Keratinocyte (primary cell): ENCODE measurements around the gene PRKCD. TPM values are rescaled to one million over a fixed set of nuclear protein-coding genes. Genes with fewer than 3 reads are reported as not detected.

ENCODE experiments used
- DNase-seq: peaks from one replicate; pipeline ENCODE4 v3.0.0-alpha.2; 2011; ENCODE audit warnings: low read depth, missing footprints, low spot score
- FAIRE-seq: peaks from 2 replicates; lab custom pipeline; 2011; peaks lifted over from hg19 to GRCh38; lab: Jason Lieb, UNC
- H2AFZ ChIP-seq: 2 replicates; pipeline ENCODE4 v1.6.0; 2012; ENCODE audit warnings: low read length, control low read depth, inconsistent platforms; ENCODE audit not compliant: control insufficient read depth
- H3K27ac ChIP-seq: 2 replicates; pipeline ENCODE4 v1.5.1; 2011; ENCODE audit warnings: low read length; ENCODE audit not compliant: control insufficient read depth, insufficient read depth
- H3K27me3 ChIP-seq: 3 replicates; pipeline ENCODE4 v1.6.0; 2011; ENCODE audit warnings: low read length; ENCODE audit not compliant: control insufficient read depth, insufficient read depth; ENCODE audit errors: extremely low read depth
- H3K36me3 ChIP-seq, 2 experiments: 2 replicates in 1 of 2; 3 replicates in 1 of 2; pipeline ENCODE4 v1.5.1; 2011; ENCODE audit warnings: low read length in 2 of 2, mild to moderate bottlenecking in 1 of 2; ENCODE audit not compliant: control insufficient read depth in 2 of 2, insufficient read depth in 2 of 2; ENCODE audit errors: extremely low read depth in 1 of 2
- H3K4me1 ChIP-seq: 3 replicates; pipeline ENCODE4 v1.5.1; 2011; ENCODE audit warnings: low read length; ENCODE audit not compliant: control insufficient read depth, insufficient read depth; ENCODE audit errors: extremely low read depth
- H3K4me2 ChIP-seq: 3 replicates; pipeline ENCODE4 v1.6.0; 2011; ENCODE audit warnings: low read depth, low read length; ENCODE audit not compliant: control insufficient read depth, insufficient read depth; ENCODE audit errors: extremely low read depth
- H3K4me3 ChIP-seq, 3 experiments: fragments of 200-600 bp in 1 of 3; sonication (generic) in 1 of 3; 2 replicates in 2 of 3; 3 replicates in 1 of 3; pipeline ENCODE4 v1.5.1; 2011 to 2016; ENCODE audit warnings: low read length in 3 of 3, mild to moderate bottlenecking in 3 of 3, control low read depth in 2 of 3, inconsistent platforms in 1 of 3, low read depth in 1 of 3, mixed read lengths in 1 of 3, mixed run types in 1 of 3, moderate library complexity in 1 of 3; ENCODE audit not compliant: control insufficient read depth in 2 of 3, insufficient read depth in 2 of 3; ENCODE audit errors: extremely low read depth in 1 of 3
- H3K79me2 ChIP-seq: 2 replicates; pipeline ENCODE4 v1.6.0; 2012; ENCODE audit warnings: low read length; ENCODE audit not compliant: control insufficient read depth, insufficient read depth
- H3K9ac ChIP-seq: 3 replicates; pipeline ENCODE4 v1.6.0; 2011; ENCODE audit warnings: low read length; ENCODE audit not compliant: control insufficient read depth, insufficient read depth; ENCODE audit errors: extremely low read depth
- H3K9me1 ChIP-seq: 3 replicates; pipeline ENCODE4 v1.6.0; 2011; ENCODE audit warnings: low read length; ENCODE audit not compliant: control insufficient read depth, insufficient read depth; ENCODE audit errors: extremely low read depth
- H3K9me3 ChIP-seq: 2 replicates; pipeline ENCODE4 v1.5.1; 2012; ENCODE audit warnings: low read depth, low read length; ENCODE audit not compliant: control insufficient read depth
- H4K20me1 ChIP-seq: 3 replicates; pipeline ENCODE4 v1.6.0; 2011; ENCODE audit warnings: low read length; ENCODE audit not compliant: control insufficient read depth, insufficient read depth; ENCODE audit errors: extremely low read depth
- CTCF ChIP-seq, 3 experiments: IDR thresholded peaks in 1 of 3; conservative IDR thresholded peaks in 1 of 3; optimal IDR thresholded peaks in 1 of 3; 2 replicates in 2 of 3; 3 replicates in 1 of 3; pipeline versions ENCODE3 to v1.5.1; 2011; ENCODE audit warnings: low read length in 3 of 3, mild to moderate bottlenecking in 3 of 3, moderate library complexity in 2 of 3, control low read depth in 1 of 3, inconsistent platforms in 1 of 3; ENCODE audit not compliant: insufficient read depth in 2 of 3; ENCODE audit errors: extremely low read depth in 1 of 3
- EZH2 ChIP-seq: IDR thresholded peaks from one replicate; pipeline ENCODE4 v1.6.1; 2012; ENCODE audit warnings: inconsistent platforms, mild to moderate bottlenecking, low read length, moderate library complexity
- dilution Hi-C: fragments of 300-500 bp; cut with MboI; formaldehyde crosslinking; loops from one replicate; pipeline ENCODE4 v1.7.0; 2020; ENCODE audit warnings: low sequenced_read_pairs; ENCODE audit not compliant: extremely low pct_ligation_motif_present
- polyA plus RNA-seq, 5 experiments: library from polyadenylated mRNA; depleted of rRNA in 3 of 5; stranded (reverse) in 3 of 5; stranded (forward) in 1 of 5; unstranded in 1 of 5; fragments of >200 nt; gene quantifications; 1 replicate in 1 of 5; 2 replicates in 3 of 5; 3 replicates in 1 of 5; pipeline versions ENCODE4 v1.2.1 to v1.2.3, GENCODE V29; 2011 to 2012; ENCODE audit warnings: missing spikeins in 2 of 5, low read depth in 1 of 5, low replicate concordance in 1 of 5

Gene PRKCD
- polyA plus RNA-seq, 1 donor (not counting 4 experiments of a cell fraction or from before 2014, with no cell fraction given): 25.1 TPM

- dilution Hi-C loops: no loop called here
- H3K79me2 ChIP-seq: no peaks in the 10 kb centered on the region
- no peak for DNase-seq
- H3K9ac ChIP-seq: no peak overlapping the region
- peaks cover 9% of the 10 kb centered on the region for H3K4me1 ChIP-seq
- no peak overlapping the region for H3K4me2 ChIP-seq
- H2AFZ ChIP-seq: no peak overlapping the region
- FAIRE-seq: no peak
- no peak overlapping the region for H3K4me3 ChIP-seq
- no peak overlapping the region for H3K27ac ChIP-seq
- peaks cover 4% of the 10 kb centered on the region for H3K27me3 ChIP-seq
- no peaks in the 10 kb centered on the region for H3K9me3 ChIP-seq
- H4K20me1 ChIP-seq: no peaks in the 10 kb centered on the region
- TF ChIP-seq CTCF (optimal IDR thresholded peaks at IDR 0.05 in 1 of 3, IDR thresholded peaks at IDR 0.05 in 1 of 3, conservative IDR thresholded peaks at IDR 0.05 in 1 of 3; ENCODE audit: extremely low read depth in 1 of 3, insufficient read depth in 2 of 3, low read length in 3 of 3): no peak
- no peak for TF ChIP-seq EZH2
- H3K36me3 ChIP-seq: no peaks in the 10 kb centered on the region
- no peaks in the 10 kb centered on the region for H3K9me1 ChIP-seq
These were observed 13.7 kb upstream of the PRKCD start for GRCh38 chr3:53147151-53147902.

GRCh38 chr3:53147903-53148400, 13.1 kb upstream of the PRKCD start:
- Histone ChIP-seq H3K4me3 (no peak overlapping the region), H3K9me3 (no peaks in the 10 kb centered on the region), H3K4me1 (peaks cover 9% of the 10 kb centered on the region), H3K27me3 (peaks cover 6% of the 10 kb centered on the region), H3K79me2 (no peaks in the 10 kb centered on the region), H3K27ac (no peak overlapping the region), H3K36me3 (no peaks in the 10 kb centered on the region), H3K4me2 (no peak overlapping the region), H4K20me1 (no peaks in the 10 kb centered on the region), H2AFZ (no peak overlapping the region), H3K9me1 (no peaks in the 10 kb centered on the region), H3K9ac (no peak overlapping the region)
- FAIRE-seq (no peak), DNase-seq (no peak)
- TF ChIP-seq CTCF (optimal IDR thresholded peaks at IDR 0.05 in 1 of 3, IDR thresholded peaks at IDR 0.05 in 1 of 3, conservative IDR thresholded peaks at IDR 0.05 in 1 of 3; ENCODE audit: extremely low read depth in 1 of 3, insufficient read depth in 2 of 3, low read length in 3 of 3): no peak
- TF ChIP-seq EZH2: no peak
- dilution Hi-C loops: no loop called here
